Measurements from ENCODE around the gene MME. TPM values are rescaled to one million over a fixed set of nuclear protein-coding genes. Genes with fewer than 3 reads are reported as not detected.

The MME gene
- total RNA-seq, 1 donor from 2014 or later, result 2.8 TPM

DNA sequence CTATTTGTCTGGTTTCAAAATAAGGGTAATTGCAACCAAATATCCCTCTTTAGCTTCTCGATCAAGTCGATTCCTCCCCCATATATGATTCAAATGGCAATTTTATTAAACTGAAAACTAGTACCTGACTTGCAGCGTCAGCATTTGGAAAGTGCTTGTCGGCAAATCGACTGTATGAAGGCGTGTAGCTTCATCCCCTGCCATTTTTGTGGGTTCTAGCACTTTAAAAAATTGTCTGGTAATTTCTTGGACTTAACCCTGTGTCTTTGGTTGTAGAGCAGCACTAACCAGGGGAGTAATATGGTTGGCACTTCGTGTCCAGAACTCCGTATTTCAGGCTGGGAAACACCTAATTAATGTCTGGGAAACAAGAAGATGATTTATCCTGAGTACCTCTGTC is 573 bp downstream of the MME start:
- Histone ChIP-seq H3K9me3 (replicated peaks) (peaks cover 5% of the 10 kb centered on the region), H3K27ac (replicated peaks) (no peak overlapping the region), H3K36me3 (no peaks in the 10 kb centered on the region), H3K4me1 (peaks cover 20% of the 10 kb centered on the region), H3K4me3 (peak overlapping the region; percentile 71), H3K27me3 (ENCODE audit: low read depth) (peaks cover 67% of the 10 kb centered on the region)
- intact Hi-C loops (cut with micrococcal nuclease), result no loop called here
- DNase-seq, result no peak
- TF ChIP-seq, protein P1, sequence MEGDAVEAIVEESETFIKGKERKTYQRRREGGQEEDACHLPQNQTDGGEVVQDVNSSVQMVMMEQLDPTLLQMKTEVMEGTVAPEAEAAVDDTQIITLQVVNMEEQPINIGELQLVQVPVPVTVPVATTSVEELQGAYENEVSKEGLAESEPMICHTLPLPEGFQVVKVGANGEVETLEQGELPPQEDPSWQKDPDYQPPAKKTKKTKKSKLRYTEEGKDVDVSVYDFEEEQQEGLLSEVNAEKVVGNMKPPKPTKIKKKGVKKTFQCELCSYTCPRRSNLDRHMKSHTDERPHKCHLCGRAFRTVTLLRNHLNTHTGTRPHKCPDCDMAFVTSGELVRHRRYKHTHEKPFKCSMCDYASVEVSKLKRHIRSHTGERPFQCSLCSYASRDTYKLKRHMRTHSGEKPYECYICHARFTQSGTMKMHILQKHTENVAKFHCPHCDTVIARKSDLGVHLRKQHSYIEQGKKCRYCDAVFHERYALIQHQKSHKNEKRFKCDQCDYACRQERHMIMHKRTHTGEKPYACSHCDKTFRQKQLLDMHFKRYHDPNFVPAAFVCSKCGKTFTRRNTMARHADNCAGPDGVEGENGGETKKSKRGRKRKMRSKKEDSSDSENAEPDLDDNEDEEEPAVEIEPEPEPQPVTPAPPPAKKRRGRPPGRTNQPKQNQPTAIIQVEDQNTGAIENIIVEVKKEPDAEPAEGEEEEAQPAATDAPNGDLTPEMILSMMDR (IDR thresholded peaks at IDR 0.05; ENCODE audit: borderline replicate concordance), result no peak

DNA sequence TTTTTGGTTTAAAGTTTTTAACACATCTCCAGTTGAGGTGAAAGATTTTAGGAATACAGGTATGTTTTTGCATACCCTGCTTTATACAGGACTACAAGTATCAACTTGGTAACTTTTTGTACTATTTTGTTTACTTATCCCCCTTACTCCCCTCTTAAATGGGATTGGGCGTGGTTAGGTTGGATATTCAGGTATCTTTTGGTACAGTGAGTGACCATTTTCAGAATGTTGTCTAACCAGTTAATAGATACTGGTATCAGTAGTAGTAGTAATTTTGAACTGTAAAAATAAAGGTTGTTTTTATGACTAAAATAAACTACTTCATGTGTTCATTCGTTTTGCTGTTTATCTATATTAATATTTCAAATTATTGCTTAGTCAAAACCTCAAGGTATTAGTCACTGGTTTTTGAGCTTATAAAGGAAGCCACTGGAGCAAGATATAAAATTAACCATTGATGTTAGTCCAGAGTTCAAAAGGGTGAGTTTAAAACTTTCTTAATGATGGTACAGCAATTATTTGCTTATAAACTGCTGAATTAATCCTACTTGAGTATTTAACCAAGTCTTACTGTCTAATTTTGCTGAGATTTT is 3.3 kb downstream of the MME start:
- Histone ChIP-seq H3K27me3 (ENCODE audit: low read depth) (peaks cover 65% of the 10 kb centered on the region), H3K27ac (replicated peaks) (no peak overlapping the region), H3K9me3 (replicated peaks) (no peaks in the 10 kb centered on the region), H3K36me3 (no peaks in the 10 kb centered on the region), H3K4me1 (peaks cover 20% of the 10 kb centered on the region), H3K4me3 (no peak overlapping the region)
- DNase-seq, result no peak
- intact Hi-C loops (cut with micrococcal nuclease), result no loop called here
- TF ChIP-seq, protein P1 (IDR thresholded peaks at IDR 0.05; ENCODE audit: borderline replicate concordance), result no peak

DNA sequence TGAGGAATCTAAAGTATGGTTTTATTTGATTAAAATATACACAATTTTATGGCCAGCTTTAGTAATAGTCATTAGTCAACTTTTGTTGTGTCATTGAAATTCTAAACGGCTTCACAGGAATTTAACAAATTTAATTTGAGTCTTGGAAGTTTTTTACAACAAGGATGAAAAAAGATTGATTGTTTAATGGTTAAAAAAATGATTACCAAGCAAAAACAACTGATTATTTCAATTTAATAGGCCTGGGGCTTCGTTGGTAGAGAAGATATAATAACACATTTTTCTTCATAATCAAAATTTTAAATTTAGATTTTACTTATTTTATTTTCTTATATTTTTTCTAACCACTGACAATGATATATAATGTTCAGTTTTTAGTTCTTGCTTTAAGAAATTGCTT is 4.4 kb downstream of the MME start:
- Histone ChIP-seq H3K36me3 (no peaks in the 10 kb centered on the region), H3K4me3 (no peak overlapping the region), H3K27me3 (ENCODE audit: low read depth) (peaks cover 53% of the 10 kb centered on the region), H3K9me3 (replicated peaks) (no peaks in the 10 kb centered on the region), H3K4me1 (peaks cover 11% of the 10 kb centered on the region), H3K27ac (replicated peaks) (no peak overlapping the region)
- TF ChIP-seq, protein P1 (IDR thresholded peaks at IDR 0.05; ENCODE audit: borderline replicate concordance), result no peak
- DNase-seq, result no peak
- intact Hi-C loops (cut with micrococcal nuclease), result no loop called here

DNA sequence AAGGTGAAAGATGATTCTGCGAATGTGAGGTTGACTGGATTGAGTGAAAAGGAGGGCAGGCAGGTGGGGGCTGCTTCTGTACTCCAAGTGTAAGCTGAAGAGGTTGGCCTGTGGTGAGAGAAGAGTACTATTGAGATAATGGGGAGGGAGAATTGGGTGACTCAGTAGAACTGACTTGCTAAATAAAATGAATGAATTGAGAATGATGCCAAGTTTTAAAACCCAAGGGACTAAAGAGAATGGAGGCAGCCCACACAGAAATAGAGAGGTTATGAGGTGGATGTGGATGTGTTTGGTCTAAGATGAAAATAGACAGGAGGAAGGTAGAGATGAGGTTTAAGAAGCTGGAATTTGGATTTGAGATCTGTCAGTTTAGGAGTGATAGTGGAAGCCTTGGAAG is 5.9 kb downstream of the MME start:
- H3K36me3 ChIP-seq, result no peaks in the 10 kb centered on the region
- no peak for DNase-seq
- no peaks in the 10 kb centered on the region for H3K9me3 ChIP-seq (replicated peaks)
- H3K4me1 ChIP-seq, result no peaks in the 10 kb centered on the region
- TF ChIP-seq, protein P1 (IDR thresholded peaks at IDR 0.05; ENCODE audit: borderline replicate concordance), result no peak
- no peak overlapping the region for H3K4me3 ChIP-seq
- intact Hi-C loops (cut with micrococcal nuclease), result no loop called here
- no peak overlapping the region for H3K27ac ChIP-seq (replicated peaks)
- H3K27me3 ChIP-seq (ENCODE audit: low read depth), result peaks cover 38% of the 10 kb centered on the region

DNA sequence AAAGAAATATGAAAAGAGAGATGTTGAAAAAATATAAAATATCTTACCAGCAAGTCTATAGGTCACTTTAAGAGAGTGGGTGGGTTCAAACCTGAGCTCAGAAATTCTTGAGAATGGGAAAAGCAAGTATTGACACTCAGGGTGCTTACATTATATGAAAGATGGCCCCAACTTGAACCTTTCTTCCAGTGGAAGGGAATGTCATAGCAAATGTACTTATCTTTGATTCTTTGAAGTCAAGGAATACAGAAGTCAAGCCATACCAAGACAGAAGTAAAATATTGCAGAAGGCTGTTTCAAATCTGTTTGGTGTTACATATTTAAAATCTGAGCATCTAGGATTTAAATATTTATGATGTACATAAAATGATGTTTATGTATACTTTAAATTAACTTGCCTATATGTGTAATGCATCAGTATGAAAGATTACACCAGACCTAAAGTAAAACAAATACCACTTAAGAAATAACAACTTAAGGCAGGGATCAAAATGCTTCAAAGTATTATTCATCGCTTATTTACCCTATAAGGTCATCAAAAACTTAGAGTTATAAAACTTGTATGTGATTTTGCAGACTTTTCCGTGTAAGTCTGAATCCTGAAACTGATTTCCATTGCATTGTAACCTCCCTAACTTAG is 8.7 kb downstream of the MME start:
- TF ChIP-seq, protein P1 (IDR thresholded peaks at IDR 0.05; ENCODE audit: borderline replicate concordance), result no peak
- Histone ChIP-seq H3K36me3 (no peaks in the 10 kb centered on the region), H3K27ac (replicated peaks) (no peak overlapping the region), H3K9me3 (replicated peaks) (no peaks in the 10 kb centered on the region), H3K4me3 (no peak overlapping the region), H3K4me1 (no peaks in the 10 kb centered on the region), H3K27me3 (ENCODE audit: low read depth) (peaks cover 16% of the 10 kb centered on the region)
- no peak for DNase-seq
- intact Hi-C loops (cut with micrococcal nuclease), result no loop called here

All from left ventricle myocardium inferior (tissue), 1 donor.